Osteoblast (primary cell): ENCODE measurements around the gene SUCNR1. TPM values are rescaled to one million over a fixed set of nuclear protein-coding genes. Genes with fewer than 3 reads are reported as not detected.

Source experiments
- DNase-seq: peaks from one replicate; pipeline ENCODE4 v3.0.0; 2011; ENCODE audit warnings: low spot score, mixed read lengths; ENCODE audit not compliant: insufficient read length; ENCODE audit errors: missing footprints
- H2AFZ ChIP-seq: 2 replicates; pipeline ENCODE4 v1.6.0; 2011; ENCODE audit warnings: mild to moderate bottlenecking, low read length
- H3K27ac ChIP-seq: 2 replicates; pipeline ENCODE4 v1.5.1; 2011; ENCODE audit warnings: mild to moderate bottlenecking, low read depth, low read length, moderate library complexity
- H3K27me3 ChIP-seq: 2 replicates; pipeline ENCODE4 v1.6.0; 2012; ENCODE audit warnings: mild to moderate bottlenecking, control low read depth, inconsistent platforms, low read length, moderate library complexity; ENCODE audit not compliant: insufficient read depth
- H3K36me3 ChIP-seq: 2 replicates; pipeline ENCODE4 v1.5.1; 2011; ENCODE audit warnings: mild to moderate bottlenecking, low read length, control low read depth, moderate library complexity; ENCODE audit not compliant: insufficient read depth
- H3K4me1 ChIP-seq: 2 replicates; pipeline ENCODE4 v1.5.1; 2011; ENCODE audit warnings: mild to moderate bottlenecking, low read length, control low read depth, moderate library complexity; ENCODE audit not compliant: insufficient read depth
- H3K4me2 ChIP-seq: 2 replicates; pipeline ENCODE4 v1.6.0; 2011; ENCODE audit warnings: mild to moderate bottlenecking, low read length; ENCODE audit not compliant: insufficient read depth
- H3K4me3 ChIP-seq: fragments of 200-600 bp; sonication (generic); 3 replicates; pipeline ENCODE4 v1.5.1; 2012; ENCODE audit warnings: mild to moderate bottlenecking, low read length, inconsistent platforms; ENCODE audit not compliant: insufficient read depth
- H3K79me2 ChIP-seq: 2 replicates; pipeline ENCODE4 v1.6.0; 2012; ENCODE audit warnings: mild to moderate bottlenecking, low read length, control low read depth, inconsistent platforms; ENCODE audit not compliant: insufficient read depth
- H3K9me3 ChIP-seq: 2 replicates; pipeline ENCODE4 v1.5.1; 2011; ENCODE audit warnings: low read depth, low read length, control low read depth
- H4K20me1 ChIP-seq: 2 replicates; pipeline ENCODE4 v1.6.0; 2012; ENCODE audit warnings: mild to moderate bottlenecking, low read length, control low read depth; ENCODE audit not compliant: insufficient read depth
- total RNA-seq: library from RNA; depleted of rRNA; stranded (reverse); fragments of >200 nt; gene quantifications from 2 replicates; pipeline ENCODE4 v1.2.3, GENCODE V29; 2012
- TF ChIP-seq, protein P1 (sequence below): IDR thresholded peaks from 2 replicates; pipeline ENCODE4 v1.5.1; 2011; ENCODE audit warnings: mild to moderate bottlenecking, low read depth, low read length, moderate library complexity; ENCODE audit errors: extremely low read depth

The SUCNR1 gene
- total RNA-seq, 1 donor: under 0.01 TPM

- no peaks in the 10 kb centered on the region for H3K36me3 ChIP-seq
- H3K79me2 ChIP-seq: no peaks in the 10 kb centered on the region
- no peaks in the 10 kb centered on the region for H3K27me3 ChIP-seq
- H3K4me1 ChIP-seq: peaks cover 22% of the 10 kb centered on the region
- no peak overlapping the region for H2AFZ ChIP-seq
- H3K27ac ChIP-seq: no peak overlapping the region
- peak overlapping the region; percentile 75 for H3K4me2 ChIP-seq
- peak overlapping the region; percentile 37 for H3K4me3 ChIP-seq
- DNase-seq: peak; percentile 41
- H4K20me1 ChIP-seq: no peaks in the 10 kb centered on the region
- TF ChIP-seq, protein P1, sequence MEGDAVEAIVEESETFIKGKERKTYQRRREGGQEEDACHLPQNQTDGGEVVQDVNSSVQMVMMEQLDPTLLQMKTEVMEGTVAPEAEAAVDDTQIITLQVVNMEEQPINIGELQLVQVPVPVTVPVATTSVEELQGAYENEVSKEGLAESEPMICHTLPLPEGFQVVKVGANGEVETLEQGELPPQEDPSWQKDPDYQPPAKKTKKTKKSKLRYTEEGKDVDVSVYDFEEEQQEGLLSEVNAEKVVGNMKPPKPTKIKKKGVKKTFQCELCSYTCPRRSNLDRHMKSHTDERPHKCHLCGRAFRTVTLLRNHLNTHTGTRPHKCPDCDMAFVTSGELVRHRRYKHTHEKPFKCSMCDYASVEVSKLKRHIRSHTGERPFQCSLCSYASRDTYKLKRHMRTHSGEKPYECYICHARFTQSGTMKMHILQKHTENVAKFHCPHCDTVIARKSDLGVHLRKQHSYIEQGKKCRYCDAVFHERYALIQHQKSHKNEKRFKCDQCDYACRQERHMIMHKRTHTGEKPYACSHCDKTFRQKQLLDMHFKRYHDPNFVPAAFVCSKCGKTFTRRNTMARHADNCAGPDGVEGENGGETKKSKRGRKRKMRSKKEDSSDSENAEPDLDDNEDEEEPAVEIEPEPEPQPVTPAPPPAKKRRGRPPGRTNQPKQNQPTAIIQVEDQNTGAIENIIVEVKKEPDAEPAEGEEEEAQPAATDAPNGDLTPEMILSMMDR: peak; percentile 81
- no peaks in the 10 kb centered on the region for H3K9me3 ChIP-seq
Measured at GRCh38 chr3:151838574-151839312, 34.7 kb upstream of the SUCNR1 start.

- no peak for DNase-seq
- Histone ChIP-seq H3K27ac (no peak overlapping the region), H3K79me2 (no peaks in the 10 kb centered on the region), H4K20me1 (no peaks in the 10 kb centered on the region), H3K4me2 (no peak overlapping the region), H3K27me3 (no peaks in the 10 kb centered on the region), H2AFZ (no peak overlapping the region), H3K36me3 (no peaks in the 10 kb centered on the region), H3K4me3 (no peak overlapping the region), H3K9me3 (no peaks in the 10 kb centered on the region), H3K4me1 (peaks cover 22% of the 10 kb centered on the region)
- TF ChIP-seq, protein P1: no peak
Measured at GRCh38 chr3:151839313-151839631, 34.2 kb upstream of the SUCNR1 start.

- peaks cover 9% of the 10 kb centered on the region for H3K4me1 ChIP-seq
- H2AFZ ChIP-seq: no peak overlapping the region
- TF ChIP-seq, protein P1: no peak
- H4K20me1 ChIP-seq: no peaks in the 10 kb centered on the region
- peak overlapping the region; percentile 4 for H3K4me2 ChIP-seq
- H3K27me3 ChIP-seq: no peaks in the 10 kb centered on the region
- no peak overlapping the region for H3K4me3 ChIP-seq
- no peak overlapping the region for H3K27ac ChIP-seq
- H3K9me3 ChIP-seq: no peaks in the 10 kb centered on the region
- no peaks in the 10 kb centered on the region for H3K36me3 ChIP-seq
- DNase-seq: peak; percentile 29
- H3K79me2 ChIP-seq: no peaks in the 10 kb centered on the region
Measured at GRCh38 chr3:151841801-151842200, 31.6 kb upstream of the SUCNR1 start.

GRCh38 chr3:151843275-151843674 lies 30.2 kb upstream of the SUCNR1 start:
- Histone ChIP-seq H3K27me3 (no peaks in the 10 kb centered on the region), H3K4me2 (no peak overlapping the region), H3K9me3 (no peaks in the 10 kb centered on the region), H4K20me1 (no peaks in the 10 kb centered on the region), H3K79me2 (no peaks in the 10 kb centered on the region), H3K4me1 (peaks cover 5% of the 10 kb centered on the region), H2AFZ (no peak overlapping the region), H3K4me3 (no peak overlapping the region), H3K27ac (no peak overlapping the region), H3K36me3 (no peaks in the 10 kb centered on the region)
- no peak for DNase-seq
- TF ChIP-seq, protein P1: no peak
